NCI-H2029 treated with DMSO at 0.1 percent for 48 hours (cell line): Measurements from ENCODE around the gene DGCR2.
"Not testable (repeated sequence)": the region's sequence is repeated elsewhere in the genome, so short reads cannot be mapped to it uniquely, and the experiment has no call there.

Experiments used
- DNase-seq: peaks from one replicate; lab custom pipeline; 2025; lab: John Stamatoyannopoulos, UW

The DGCR2 gene

DNA sequence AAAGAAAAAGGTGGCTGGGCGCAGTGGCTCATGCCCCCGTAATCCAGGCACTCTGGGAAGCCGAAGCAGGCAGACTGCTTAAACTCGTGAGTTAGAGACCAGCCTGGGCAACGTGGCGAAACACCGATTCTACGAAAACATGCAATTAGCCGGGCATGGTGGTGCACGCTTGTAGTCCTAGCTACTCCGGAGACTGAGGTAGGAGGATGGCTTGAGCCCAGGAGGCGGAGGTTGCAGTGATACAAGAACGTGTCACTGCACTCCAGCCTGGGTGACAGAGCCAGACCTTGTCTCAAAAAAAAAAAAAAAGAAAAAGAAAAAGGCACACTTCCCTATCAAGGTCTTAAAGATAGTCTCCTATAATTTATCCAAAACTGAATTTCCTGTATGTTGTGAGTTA lies 39.4 kb downstream of the DGCR2 start:
- no peak for DNase-seq

DNA sequence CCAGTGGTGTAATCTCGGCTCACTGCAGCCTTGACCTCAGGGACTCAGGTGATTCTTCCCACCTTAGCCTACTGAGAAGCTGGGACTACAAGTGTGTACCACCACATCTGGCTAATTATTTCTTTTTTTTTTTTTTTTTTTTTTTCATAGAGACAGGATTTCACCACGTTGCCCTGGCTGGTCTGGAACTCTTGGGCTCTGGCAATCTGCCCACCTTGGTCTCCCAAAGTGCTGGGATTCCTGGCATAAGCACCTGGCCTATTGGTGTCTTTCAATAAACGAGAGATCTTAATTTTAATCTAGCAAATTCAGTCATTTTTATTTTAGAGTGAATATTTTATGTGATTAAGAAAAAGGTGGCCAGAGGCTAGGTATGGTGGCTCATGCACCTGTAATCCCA lies 40.1 kb downstream of the DGCR2 start:
- no peak for DNase-seq

DNA sequence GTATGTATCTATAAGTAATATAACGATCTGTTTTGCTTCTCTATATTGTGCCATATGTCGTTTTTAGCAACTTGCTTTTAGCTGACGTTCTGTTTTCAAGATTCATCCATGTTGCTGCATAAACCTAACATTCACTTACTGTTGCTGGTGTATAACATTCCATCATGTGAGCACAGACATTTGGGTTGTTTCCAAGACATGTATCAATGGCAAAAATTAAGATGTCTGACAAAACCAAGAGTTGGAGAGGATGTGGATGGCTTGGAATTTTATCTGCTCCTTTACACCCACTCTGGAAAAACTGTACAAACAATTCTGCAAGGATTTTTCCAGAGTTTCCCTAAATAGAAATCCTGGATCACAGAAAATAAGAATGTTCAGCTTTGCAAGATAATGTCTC lies 40.9 kb downstream of the DGCR2 start:
- DNase-seq, result no peak

DNA sequence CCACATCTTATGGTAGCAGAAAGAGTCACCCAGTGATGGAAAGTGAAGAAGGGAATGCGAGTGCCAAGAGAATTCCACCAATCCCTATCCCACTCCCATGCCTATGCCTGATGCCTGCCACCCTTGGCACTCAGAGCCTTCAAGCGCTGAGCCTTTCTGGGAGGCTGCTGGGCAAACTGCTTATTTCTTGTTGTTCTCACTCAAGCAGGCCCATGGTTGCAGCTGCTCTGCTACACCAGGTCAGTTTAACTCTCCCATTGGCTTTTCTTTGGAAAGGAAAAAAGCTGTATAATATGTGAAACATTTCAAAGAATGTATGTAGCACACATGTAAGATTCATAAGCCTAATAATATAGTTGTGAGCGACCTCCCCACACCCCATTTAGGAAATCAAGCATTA lies 41.4 kb downstream of the DGCR2 start:
- no peak for DNase-seq

DNA sequence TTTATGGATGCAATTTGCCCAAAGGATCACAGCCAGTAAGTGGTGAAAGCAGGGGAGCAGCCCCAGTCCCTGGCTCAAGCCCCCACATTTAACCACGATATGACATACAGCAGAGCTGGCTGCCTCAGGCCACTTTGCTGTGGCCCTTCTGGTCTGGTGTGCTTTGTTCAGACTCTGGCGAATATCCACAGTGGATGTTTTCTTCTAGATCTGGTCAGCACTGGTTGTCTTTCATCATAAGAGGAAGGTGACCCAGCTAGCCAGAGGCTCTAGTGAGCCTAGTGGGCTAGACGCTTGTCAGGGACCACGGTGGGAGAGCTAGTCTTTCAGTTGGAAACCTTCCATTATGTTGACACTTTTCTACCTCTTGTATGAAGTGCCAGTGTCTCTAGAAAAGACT lies 42.5 kb downstream of the DGCR2 start:
- DNase-seq, result no peak

DNA sequence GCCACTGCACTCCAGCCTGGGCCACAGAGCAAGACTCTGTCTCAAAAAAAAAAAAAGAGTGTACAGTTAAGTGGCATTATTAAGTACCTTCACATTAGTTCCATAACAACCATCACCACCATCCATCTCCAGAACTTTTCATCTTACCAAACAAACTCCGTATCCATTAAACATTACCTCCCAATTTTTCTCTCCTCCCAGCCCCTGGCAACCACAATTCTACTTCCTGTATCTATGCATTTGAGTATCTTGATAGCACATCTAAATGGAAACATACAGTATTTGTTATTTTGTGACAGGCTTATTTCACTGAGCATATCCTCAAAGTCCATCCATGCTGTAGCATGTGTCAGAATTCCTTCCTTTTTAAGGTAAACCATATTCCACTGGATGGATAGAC lies 46.8 kb downstream of the DGCR2 start:
- DNase-seq, result no peak

DNA sequence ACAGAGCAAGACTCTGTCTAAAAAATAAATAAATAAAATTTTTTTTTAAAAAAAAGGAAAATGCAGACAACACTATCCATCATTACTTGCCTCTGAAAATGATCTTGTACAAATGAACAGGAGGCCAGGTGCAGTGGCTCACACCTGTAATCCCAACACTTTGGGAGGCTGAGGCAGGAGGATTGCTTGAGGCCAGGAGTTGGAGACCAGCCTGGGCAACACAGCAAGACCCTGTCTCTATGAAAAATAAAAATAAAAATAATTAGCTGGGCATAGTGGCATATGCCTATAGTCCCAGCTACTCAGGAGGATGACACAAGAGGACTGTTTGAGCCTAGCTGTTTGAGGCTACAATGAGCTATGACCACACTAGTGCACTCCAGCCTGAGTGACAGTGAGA lies 49.4 kb downstream of the DGCR2 start:
- not testable (repeated sequence) for DNase-seq

DNA sequence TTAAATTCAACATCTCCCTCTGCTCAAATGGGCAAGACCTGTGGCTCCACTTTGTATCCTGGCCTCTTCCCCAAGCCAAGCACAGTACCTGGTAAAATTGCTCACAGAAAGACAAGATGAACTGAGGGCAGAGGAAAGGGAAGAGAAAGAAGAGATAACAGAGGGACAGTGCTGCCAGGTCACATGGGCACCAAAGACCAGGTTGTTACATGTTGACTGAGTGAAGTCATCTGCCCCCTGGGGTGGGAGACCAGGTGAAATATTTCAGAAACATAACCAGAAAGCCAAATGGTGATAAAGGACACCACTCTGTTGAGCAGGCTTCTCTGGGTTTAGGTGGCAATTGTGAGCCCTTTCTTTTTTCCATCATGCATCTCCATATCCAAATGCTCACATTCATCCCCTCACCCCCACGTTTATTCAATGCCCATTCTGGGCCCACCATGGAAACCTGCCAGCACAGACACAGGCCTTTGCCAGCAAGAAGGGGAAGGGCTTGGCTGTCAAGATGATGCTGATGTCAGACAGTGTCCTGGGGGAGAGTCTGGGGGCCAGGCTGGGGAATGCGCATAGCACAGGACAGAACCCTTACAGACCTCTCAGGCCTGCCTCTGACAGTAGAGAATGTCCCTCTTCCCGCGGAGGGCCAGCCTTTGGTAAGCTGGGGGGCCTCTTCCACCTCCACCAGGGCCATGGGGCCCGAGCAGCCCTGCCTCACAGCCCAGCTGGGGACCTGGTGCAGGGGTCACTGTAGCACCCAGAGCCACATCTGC lies 51.6 kb downstream of the DGCR2 start:
- no peak for DNase-seq

DNA sequence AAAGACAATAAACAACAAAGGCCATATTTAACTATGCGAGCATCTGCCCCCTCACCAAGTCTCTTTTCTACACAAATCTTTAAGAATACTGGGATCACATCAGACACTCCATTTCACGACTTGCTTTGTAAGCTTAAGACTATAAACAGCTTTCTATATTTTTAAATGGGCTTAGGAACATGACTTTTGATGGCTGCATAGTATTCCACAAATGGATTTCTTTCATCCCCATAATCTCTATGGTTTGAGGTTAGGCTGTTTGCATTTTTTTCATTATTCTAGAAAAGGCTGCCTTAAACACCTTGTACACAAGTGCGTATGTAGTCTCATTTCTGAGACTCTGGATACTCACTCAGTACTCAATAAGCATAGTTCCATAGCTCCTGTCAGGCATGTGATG lies 52.8 kb downstream of the DGCR2 start:
- DNase-seq, result no peak

DNA sequence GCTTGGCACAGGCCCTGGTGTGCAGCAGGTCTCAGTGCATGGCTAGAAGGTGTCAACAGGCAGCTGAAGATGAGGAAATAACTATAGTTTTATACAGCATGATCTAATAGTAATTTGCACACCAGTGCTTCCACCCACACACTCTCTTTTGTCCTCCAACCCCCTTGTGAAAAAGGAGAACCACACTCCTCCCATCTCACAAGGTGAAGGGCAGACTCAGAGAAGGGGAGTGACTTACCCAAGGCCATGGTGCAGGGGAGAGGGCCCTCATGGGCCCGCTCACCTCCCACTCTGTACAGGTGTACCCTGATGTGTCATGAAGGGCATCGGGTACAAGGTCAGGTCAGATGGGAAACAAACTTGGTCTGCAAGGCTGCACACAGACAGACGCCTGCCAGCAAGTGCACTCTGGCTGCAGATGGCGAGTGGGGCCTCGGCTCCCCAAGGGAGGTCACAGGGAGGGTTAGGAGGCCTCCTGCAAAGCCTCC lies 53.4 kb downstream of the DGCR2 start:
- no peak for DNase-seq

DNA sequence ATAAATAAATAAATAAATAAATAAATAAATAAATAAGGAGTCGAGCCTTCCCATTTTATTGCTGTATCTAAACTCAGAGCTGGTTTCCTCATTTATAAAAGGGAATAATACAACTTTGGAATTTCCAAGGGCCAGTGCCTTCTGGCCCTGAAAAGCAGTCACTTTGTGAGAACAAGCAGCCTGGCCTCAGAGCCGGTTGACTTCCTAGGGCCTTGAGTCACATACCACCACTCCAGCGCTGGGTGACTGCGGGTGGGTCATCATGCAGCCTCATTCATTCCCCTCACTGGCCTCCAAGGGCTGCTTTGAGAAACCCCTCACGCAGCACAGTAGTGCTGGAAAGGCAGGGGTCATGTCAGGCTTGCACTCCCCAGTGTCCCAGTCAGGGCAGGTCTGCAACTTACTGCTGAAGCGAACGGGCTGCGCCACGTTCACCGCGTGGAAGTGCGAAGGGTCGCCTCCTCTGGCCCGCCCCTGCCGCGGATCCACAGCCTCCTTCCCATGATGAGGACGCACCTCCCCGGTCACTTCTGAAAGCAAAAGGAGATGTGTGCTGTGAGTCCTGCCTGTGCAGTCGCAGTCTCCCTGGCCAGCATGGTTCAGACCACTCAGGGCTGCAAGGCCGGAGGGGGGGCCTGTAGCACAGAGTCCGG lies 54.4 kb downstream of the DGCR2 start:
- DNase-seq, result no peak

DNA sequence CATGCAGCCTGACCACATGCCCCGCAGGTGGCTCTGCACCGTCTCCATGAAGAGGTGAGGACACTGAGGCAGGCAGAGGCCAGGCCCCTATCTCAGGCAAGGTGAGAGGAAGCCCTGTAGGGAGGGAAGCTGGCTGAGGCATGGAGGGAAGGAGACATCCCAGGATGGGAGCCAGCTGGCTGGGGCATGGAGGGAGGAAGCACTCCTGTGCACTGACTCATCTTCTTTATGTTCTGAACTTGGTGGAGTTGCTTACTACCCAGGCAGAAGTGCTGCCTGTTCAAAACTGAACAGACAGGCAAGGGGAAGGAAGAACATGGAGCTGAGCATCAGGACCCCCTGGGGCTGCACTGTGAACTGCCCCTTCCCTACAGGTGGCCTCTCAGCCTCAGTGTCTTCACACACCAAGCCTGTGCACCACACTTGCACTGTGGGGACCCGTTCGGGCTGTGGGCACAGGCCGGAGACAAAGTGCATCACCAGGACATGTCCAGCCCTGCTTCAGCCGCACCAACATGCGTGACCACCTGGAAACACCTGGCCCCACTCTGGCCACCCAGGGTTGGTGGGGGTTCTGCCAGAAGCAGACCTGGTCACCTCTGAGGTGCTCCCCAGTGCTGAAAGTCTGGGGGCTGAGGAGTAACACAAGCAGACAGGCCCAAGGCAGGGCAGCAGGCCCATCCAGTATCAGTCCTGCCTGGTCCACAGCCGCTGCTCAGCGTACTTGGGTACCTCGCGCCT lies 55.5 kb downstream of the DGCR2 start:
- no peak for DNase-seq

DNA sequence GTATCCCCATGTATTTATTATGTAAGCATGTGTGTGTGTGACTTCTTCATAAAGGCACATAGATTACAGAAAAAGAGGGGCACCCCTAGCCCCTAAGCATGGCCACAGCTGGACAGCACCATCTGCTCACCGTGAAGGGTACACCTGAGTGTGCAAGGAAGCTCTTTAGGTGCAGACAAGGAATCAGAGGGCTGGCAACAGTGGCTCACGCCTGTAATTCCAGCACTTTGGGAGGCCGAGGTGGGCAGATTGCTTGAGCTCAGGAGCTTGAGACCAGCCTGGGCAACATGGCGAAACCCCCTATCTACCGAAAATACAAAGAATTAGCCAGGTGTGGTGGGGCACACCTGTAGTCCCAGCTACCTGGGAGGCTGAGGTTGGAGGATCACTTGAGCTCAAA lies 56.3 kb downstream of the DGCR2 start:
- no peak for DNase-seq

DNA sequence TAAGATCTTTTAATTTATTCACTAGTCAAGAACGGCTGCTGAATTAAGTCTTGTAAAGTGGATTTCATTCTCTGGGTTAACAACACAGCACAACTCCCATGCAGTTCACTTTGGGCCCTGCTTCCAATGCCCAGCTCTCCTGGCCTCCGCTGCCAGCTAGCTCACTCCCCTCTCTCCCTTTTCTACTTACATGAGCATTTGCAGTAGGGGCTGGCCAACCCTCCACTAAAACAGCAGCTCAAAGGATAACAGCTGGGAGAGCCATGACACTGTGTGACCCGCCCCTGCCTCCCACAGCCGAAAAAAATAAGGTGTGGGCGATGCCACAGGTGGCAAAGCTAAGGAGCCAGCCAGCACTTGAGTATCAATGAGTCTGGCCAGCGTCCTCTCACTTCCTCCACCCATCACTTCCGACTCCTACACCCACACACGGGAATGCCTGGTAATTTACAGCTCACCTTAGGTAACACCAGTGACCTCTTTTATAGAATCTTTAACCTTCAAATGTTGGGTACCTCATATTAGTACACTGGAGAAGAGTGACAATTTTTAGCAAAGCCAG lies 56.8 kb downstream of the DGCR2 start:
- DNase-seq, result no peak

DNA sequence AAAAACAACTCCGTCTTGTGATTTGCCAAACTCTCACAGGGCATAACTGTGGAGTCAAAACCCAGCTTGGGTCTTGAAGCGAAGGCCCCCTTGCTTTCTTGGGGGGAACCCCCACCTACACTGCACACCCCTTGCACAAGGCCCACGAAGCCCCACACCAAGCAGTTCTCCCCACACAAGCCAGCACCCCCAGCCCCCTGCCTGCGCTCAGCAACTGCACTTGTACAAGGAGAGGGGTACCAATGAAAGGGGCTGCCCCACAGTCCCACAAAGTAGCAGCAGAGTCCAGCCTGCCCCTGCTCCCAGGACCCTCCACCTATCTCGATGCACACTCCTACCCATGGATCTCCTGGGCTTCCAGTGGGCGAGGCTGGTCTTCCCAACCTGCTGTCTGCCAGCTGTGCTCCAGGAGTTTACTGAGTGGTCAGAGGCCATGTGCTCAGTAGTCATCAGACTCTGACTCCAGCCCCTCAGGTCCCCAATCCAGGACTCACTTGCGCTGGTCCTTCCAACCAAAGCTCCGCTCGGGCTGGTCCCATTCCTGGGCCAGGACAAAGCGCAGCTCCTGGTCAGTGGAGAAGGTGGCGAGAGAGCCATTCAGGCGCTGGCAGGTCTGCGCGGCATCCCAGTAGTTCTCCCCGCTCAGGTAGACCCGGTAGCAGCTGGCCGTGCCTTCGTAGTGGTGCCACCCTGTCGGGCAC lies 57.7 kb downstream of the DGCR2 start:
- no peak for DNase-seq

DNA sequence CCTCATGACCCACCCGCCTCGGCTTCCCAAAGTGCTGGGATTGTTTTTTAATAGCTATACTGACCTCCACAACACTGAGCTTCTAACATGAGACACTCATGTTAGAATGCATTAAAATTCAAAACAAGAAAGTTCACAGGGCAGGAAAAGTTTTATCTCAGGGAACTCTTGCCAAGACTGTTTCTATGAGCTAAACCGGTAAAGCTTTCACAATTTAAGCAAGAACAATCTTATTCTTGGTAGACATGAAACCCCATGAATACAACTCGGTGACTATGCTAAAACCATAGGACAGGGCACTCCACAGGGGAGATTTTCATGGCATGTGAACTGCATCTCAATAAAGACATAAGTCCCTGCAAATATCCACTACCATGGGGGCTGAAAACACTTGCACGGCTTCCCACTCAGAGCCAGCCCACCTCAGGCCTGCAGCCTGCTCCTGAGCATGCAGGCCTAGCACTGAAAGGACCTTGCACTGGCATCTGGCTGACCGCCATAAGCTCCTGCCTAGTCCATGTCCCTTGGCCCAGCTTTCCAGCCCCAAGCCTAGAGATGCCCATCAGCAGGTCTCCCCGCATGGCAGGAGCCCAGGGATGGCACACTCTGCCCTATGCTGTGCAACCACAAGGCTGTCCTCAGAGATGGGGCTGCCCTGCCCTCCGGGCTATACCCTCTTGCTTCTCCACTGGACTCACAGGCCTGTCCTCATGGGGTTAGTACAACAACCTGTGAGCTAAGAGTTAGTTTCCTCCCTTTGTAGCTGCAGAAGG lies 58.4 kb downstream of the DGCR2 start:
- DNase-seq, result no peak

DNA sequence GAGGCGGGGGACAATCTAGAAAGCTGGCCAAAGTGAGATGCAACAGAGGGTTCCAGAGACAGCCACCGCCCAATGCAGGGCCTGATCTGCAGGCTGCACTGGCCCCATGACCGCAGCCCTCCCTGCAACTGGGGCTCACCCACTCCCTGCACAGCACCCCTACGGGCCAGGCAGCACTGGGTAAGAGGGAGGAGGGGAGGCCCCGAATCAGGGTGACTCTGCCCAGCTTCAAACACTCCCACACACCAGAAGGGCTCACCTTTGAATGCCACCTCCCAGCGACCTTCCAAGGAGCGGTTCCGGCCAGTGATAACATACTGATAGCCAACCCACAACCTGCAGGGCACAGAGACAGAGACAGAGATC lies 59.3 kb downstream of the DGCR2 start:
- DNase-seq, result no peak

DNA sequence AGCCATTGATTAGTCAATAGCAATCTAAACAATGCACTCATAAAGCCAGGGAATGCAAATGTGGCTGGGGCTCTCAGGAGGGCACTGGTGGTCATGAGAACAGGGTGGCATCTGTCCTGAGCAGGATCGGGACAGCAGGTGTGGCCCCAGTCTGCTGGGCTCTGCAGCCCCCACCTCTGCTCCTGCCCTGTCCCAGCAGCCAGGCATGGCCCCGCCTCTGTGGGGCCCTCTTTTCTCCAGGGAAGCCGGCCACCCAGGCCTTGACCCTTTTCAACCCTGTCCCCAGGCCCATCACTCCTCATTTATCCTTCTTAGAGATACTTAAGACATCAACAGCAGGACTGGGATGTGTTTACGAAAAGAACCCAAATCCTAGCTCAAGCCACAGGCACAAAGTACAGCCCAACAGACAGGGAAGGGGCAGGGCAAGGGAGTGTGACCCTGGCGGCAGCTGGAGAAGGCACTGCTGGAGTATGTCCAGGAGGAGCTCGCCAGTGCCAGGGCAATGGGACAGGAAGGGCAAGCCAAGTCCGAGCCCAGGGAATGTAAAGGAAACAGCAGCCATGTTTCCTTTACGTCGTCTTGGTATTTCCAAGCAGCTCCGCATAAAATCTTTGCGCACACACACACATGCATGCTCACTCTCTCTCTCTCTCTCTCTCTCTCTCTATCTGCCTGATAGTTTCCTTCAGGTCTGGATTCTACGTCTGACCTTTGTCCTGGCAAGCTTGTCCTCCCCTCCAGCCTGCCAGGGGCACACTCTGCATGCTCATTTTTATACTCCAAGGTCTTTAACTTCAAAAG lies 59.9 kb downstream of the DGCR2 start:
- DNase-seq, result no peak

DNA sequence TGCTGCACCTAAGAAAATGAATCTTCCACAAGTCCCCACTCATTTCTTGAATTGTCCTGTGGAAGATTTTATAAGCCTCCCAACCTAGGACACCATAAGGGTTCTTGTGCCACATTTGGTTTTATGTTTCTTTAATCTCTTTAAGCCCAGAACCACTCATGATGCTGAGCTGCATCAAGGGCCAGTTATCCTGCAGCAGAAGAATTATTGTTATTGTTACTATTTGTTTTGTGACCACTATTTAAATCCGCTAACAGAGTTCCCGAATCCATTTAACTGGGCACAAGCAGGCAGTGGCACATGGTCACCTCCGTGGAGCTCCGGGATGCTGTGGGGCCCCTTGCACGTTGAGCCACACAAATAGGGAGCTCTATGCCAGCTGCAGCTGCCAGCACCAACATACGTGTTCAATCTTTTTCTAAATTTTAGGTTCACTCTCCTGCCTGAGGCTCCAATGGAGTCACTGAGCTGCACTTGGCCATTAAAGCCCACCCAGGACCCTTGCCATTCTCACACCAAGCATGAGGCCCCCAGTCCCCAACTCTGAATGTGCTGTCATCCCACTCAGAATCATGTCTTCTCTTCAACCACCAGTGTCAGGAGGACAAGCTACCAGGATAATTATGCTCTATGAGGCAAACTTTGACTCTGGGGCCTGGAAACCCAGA lies 60.6 kb downstream of the DGCR2 start:
- no peak for DNase-seq
